K562 (cell line): ENCODE results near the gene A4GNT. TPM values are rescaled to one million over a fixed set of nuclear protein-coding genes. Genes with fewer than 3 reads are reported as not detected.

Source experiments
- ATF1 ChIP-seq, 2 experiments: fragments of 450-650 bp in 1 of 2; IDR thresholded peaks; 2 replicates each; pipeline ENCODE4 v1.6.1; 2016; ENCODE audit warnings: missing compliant biosample characterization in 1 of 2, missing genetic modification characterization in 1 of 2
- CBX8 ChIP-seq: fragments of 200-600 bp; sonication (generic); IDR thresholded peaks from 2 replicates; pipeline ENCODE4 v1.6.1; 2012; ENCODE audit warnings: borderline replicate concordance, mixed run types, low read depth, mild to moderate bottlenecking, moderate library complexity, mixed read lengths, low read length, control low read depth, inconsistent platforms; ENCODE audit not compliant: poor library complexity, severe bottlenecking; ENCODE audit errors: extremely low read depth
- CREB3 ChIP-seq: fragments of 450-650 bp; conservative IDR thresholded peaks from 2 replicates; pipeline ENCODE4 v1.6.1; 2016; ENCODE audit warnings: missing genetic modification characterization, low read depth, mild to moderate bottlenecking, missing compliant biosample characterization, moderate library complexity
- DPF2 ChIP-seq: fragments of 450-650 bp; IDR thresholded peaks from 2 replicates; pipeline ENCODE4 v1.6.1; 2016
- E2F5 ChIP-seq: sonication (generic); formaldehyde crosslinking; IDR thresholded peaks from 2 replicates; pipeline ENCODE4 v1.8.0; 2022; ENCODE audit warnings: mild to moderate bottlenecking, missing genetic modification reagents
- ESRRA ChIP-seq: fragments of 450-650 bp; IDR thresholded peaks from 2 replicates; pipeline ENCODE4 v1.6.1; 2014; ENCODE audit warnings: low read depth, mild to moderate bottlenecking, moderate library complexity, borderline replicate concordance
- ETV1 ChIP-seq: fragments of 450-650 bp; conservative IDR thresholded peaks from 2 replicates; pipeline ENCODE4 v1.6.1; 2016; ENCODE audit warnings: missing genetic modification characterization, control low read depth, low read depth, missing compliant biosample characterization
- FIP1L1 ChIP-seq: fragments of 200-400 bp; formaldehyde crosslinking; IDR thresholded peaks from 2 replicates; pipeline ENCODE4 v1.6.1; 2018; ENCODE audit warnings: mild to moderate bottlenecking, low read depth, low read length; ENCODE audit not compliant: poor library complexity, severe bottlenecking
- FOXP4 ChIP-seq: sonication (generic); formaldehyde crosslinking; IDR thresholded peaks from 2 replicates; pipeline ENCODE4 v1.8.0; 2022; ENCODE audit warnings: mild to moderate bottlenecking, missing genetic modification reagents, borderline replicate concordance
- HINFP ChIP-seq: fragments of 450-650 bp; conservative IDR thresholded peaks from 2 replicates; pipeline ENCODE4 v1.6.1; 2016; ENCODE audit warnings: missing genetic modification characterization, low read depth, mild to moderate bottlenecking, control low read depth, missing compliant biosample characterization
- HOXB6 ChIP-seq: fragments of 250-450 bp; sonication (Bioruptor Pico); IDR thresholded peaks from 2 replicates; pipeline ENCODE4 v1.5.1; 2022; ENCODE audit warnings: mild to moderate bottlenecking, borderline replicate concordance
- NCOA2 ChIP-seq, 2 experiments: fragments of 450-650 bp; IDR thresholded peaks; 2 replicates each; pipeline ENCODE4 v1.6.1; 2018; ENCODE audit warnings: mild to moderate bottlenecking in 2 of 2, moderate library complexity in 1 of 2; ENCODE audit not compliant: partially characterized antibody in 2 of 2
- NFE2 ChIP-seq: IDR thresholded peaks from 2 replicates; pipeline ENCODE4 v1.6.1; 2014; ENCODE audit warnings: antibody characterized with exemption, low read depth
- RAD21 ChIP-seq, 2 experiments: fragments of 250-450 bp in 1 of 2; fragments of 450-650 bp in 1 of 2; sonication (Bioruptor Pico) in 1 of 2; formaldehyde crosslinking in 1 of 2; IDR thresholded peaks in 1 of 2; conservative IDR thresholded peaks in 1 of 2; 2 replicates each; pipeline versions ENCODE4 v1.4.0 to v1.8.0; 2020 to 2022; ENCODE audit warnings: mild to moderate bottlenecking in 2 of 2, moderate library complexity in 1 of 2
- SRSF7 ChIP-seq: fragments of 200-400 bp; formaldehyde crosslinking; optimal IDR thresholded peaks from 2 replicates; pipeline ENCODE3; 2017; ENCODE audit warnings: mild to moderate bottlenecking, low read depth, low read length
- TAF15 ChIP-seq: fragments of 200-400 bp; formaldehyde crosslinking; IDR thresholded peaks from 2 replicates; pipeline ENCODE4 v1.6.1; 2017; ENCODE audit warnings: mild to moderate bottlenecking, low read depth, low read length, moderate library complexity
- ZBTB8A ChIP-seq: fragments of 450-650 bp; IDR thresholded peaks from 2 replicates; pipeline ENCODE4 v1.6.1; 2018; ENCODE audit warnings: mild to moderate bottlenecking, moderate library complexity; ENCODE audit not compliant: partially characterized antibody
- ZC3H11A ChIP-seq: IDR thresholded peaks from 2 replicates; pipeline ENCODE4 v1.6.1; 2012; ENCODE audit warnings: low read depth, low read length, improper control_type of control experiment
- polyA plus RNA-seq, 8 experiments: library from polyadenylated mRNA; depleted of rRNA in 4 of 8; stranded (reverse) in 5 of 8; unstranded in 3 of 8; fragments of >200 nt; fragmentation: Nextera tagmentation in 2 of 8; fragmentation: Illumina TruSeq in 1 of 8; extraction: Ambion mirVana in 2 of 8; extraction: Trizol in 1 of 8; gene quantifications; 2 replicates each; pipeline versions ENCODE4 v1.2.1 to v1.2.3, GENCODE V29; 2011 to 2014; ENCODE audit warnings: inconsistent platforms in 1 of 8, missing spikeins in 1 of 8
- total RNA-seq, 7 experiments: library from RNA; depleted of rRNA in 6 of 7; stranded (reverse); fragments of >200 nt in 6 of 7; fragmentation: Illumina TruSeq in 2 of 7; extraction: Trizol in 2 of 7; gene quantifications; 2 replicates each; pipeline versions ENCODE4 v1.2.1 to v1.2.3, GENCODE V29; 2011 to 2021; ENCODE audit warnings: low replicate concordance in 1 of 7
- TF ChIP-seq, protein P1 (sequence below): fragments of 450-650 bp; IDR thresholded peaks from 2 replicates; pipeline ENCODE4 v1.6.1; 2018; ENCODE audit warnings: mild to moderate bottlenecking, low read depth; ENCODE audit not compliant: partially characterized antibody

The A4GNT gene
- total and polyA plus RNA-seq, 9 of the 15 experiments (the other 6 are each of a cell fraction or from before 2014, with no cell fraction given): not detected

DNA sequence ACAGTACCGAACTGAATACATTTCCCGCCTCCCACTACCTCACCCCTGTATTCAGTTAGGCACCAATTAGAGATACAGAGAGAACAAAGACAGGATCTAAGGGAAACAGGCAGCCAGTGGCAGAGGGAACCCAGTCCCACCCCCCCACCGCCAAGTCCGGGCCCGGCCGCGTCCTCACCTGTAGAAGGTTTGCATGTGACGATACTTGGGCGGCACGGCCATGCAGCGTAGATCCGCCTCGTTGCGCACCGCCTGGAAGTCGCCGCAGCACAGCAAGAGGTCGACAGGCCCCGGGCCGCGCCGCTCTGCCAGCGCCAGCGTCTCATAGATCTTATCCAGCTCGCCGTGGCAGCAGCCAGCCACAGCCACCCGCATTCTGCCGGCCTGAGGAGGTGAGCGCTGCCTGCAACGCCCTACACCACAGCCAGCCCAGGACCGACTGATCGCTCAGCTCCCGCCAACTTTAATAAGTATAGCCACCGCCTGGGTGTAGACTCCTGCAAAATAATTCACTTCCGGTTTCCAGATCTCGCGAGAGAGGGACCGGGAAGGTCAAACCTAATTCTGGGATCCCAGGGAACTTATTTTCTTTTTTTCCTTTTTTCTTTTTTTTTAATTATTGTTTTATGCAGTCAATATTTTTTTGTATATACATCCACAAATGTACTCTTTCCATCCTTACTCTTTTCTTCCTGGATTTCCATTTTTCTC lies 42.4 kb upstream of the A4GNT start, which contains the start of gene DBR1 (continued):
- no peak for TF ChIP-seq FOXP4 (CRISPR knock-in tag)
- no peak for TF ChIP-seq ZC3H11A
- TF ChIP-seq SRSF7: no peak
- TF ChIP-seq NFE2: no peak
- TF ChIP-seq CBX8: no peak
- no peak for TF ChIP-seq E2F5 (CRISPR knock-in tag)
- TF ChIP-seq ETV1: peak; percentile 58; the same call in 1 of the 2 replicates
- no peak for TF ChIP-seq TAF15
- TF ChIP-seq HOXB6 (CRISPR knock-in tag): no peak
- peak; percentile 42 for TF ChIP-seq FIP1L1
- TF ChIP-seq RAD21 (CRISPR knock-in tag; conservative IDR thresholded peaks at IDR 0.05 in 1 of 2, IDR thresholded peaks at IDR 0.05 in 1 of 2): no peak
- TF ChIP-seq DPF2: no peak
- TF ChIP-seq ZBTB8A: no peak
- no peak for TF ChIP-seq ESRRA
- TF ChIP-seq HINFP (tag): 0 out of 2 replicates have a peak, but pooled peaks have one; percentile 19
- TF ChIP-seq ATF1 (CRISPR knock-in tag; IDR thresholded peaks at IDR 0.05): no peak
- TF ChIP-seq ATF1 (tag; IDR thresholded peaks at IDR 0.05): peak; percentile 42
- no peak for TF ChIP-seq NCOA2 (IDR thresholded peaks at IDR 0.05; ENCODE audit: partially characterized antibody in 2 of 2)
- TF ChIP-seq CREB3 (tag): no peak
- TF ChIP-seq, protein P1, sequence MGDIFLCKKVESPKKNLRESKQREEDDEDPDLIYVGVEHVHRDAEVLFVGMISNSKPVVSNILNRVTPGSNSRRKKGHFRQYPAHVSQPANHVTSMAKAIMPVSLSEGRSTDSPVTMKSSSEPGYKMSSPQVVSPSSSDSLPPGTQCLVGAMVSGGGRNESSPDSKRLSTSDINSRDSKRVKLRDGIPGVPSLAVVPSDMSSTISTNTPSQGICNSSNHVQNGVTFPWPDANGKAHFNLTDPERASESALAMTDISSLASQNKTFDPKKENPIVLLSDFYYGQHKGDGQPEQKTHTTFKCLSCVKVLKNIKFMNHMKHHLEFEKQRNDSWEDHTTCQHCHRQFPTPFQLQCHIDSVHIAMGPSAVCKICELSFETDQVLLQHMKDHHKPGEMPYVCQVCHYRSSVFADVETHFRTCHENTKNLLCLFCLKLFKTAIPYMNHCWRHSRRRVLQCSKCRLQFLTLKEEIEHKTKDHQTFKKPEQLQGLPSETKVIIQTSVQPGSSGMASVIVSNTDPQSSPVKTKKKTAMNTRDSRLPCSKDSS: no peak
